GM15510 (cell line): ENCODE results near the gene SLC7A1.

Experiments used
- POLR2A ChIP-seq: IDR thresholded peaks from 3 replicates; pipeline ENCODE4 v1.6.1; 2011; ENCODE audit warnings: borderline replicate concordance; ENCODE audit not compliant: insufficient read length; ENCODE audit errors: extremely low read depth

SLC7A1 gene

DNA sequence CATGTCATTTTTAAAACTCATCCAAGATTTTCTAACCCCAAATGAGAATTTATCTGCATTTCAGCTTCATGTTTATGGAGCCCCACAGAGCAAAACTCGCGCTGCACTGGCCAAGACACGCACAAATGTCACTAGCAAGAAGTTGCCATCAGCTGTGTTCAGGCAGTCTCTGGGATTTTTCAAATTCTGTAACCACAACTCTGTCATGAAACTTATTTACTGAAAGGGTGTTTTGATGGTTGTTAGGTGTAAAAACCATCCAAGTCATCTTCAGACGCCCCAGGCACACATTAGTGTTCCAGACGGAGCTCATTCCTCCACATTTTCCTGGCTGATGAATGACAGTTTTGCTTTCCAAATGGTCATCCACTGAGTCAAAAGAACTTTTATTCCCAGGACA, 63.4 kb downstream of the SLC7A1 start:
- TF ChIP-seq POLR2A = no peak

DNA sequence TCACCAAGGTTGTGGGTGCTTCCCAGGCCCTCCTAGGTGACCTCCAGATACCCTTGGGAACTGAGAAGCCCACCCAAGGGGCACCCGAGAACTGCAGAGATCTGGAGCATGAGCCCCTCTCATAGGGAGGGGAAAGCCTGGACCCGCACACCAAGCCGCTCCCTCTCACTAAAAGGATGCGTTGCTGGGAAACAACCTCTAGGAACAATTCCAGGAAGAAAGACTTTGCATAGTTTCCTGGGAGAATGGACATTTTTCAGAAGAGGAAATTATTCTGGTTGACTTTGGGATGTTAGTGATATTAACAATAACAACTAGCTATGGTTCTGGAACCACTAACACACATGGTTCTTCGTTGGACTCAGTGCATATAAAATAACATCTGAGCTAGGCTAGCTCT, 64.6 kb downstream of the SLC7A1 start:
- no peak for TF ChIP-seq POLR2A

DNA sequence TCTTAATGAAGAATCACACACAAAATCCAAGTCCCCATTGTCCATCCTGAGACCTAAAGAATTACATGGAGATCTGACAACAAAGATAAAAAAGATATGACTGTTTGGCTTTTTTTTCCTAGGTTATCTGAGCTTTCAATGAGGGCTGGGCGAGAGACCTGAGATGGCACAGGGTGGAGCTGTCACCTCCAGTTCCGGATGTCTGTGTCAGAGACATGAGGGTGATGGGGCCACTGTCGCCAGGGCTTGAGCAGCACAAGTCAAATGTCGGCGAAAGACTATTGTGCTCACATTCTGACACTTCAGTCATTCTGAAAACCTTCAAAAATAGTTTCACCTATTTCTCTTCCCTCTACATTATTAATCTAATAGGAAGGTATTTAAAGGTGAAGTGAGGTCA, 65.7 kb downstream of the SLC7A1 start:
- TF ChIP-seq POLR2A = no peak

DNA sequence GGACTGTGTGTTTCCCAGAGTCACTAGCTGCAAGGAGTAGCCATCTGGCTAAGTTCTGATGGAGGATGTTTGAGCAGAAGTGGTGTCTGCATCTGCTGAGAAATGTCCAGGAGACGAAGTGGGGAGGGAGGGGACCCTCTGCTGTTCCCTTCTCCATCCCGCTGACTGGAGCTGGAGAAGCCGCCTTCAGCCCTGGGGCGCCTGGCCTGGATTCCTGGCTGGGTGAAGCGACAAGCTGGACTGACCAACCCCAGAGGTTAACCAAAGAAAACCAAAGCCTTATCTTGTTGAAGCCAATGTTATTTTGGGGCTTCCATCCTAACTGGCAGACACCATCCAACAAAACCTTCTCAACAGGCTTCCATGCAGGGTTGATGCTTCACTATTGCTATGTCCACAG, 67.6 kb downstream of the SLC7A1 start:
- TF ChIP-seq POLR2A = no peak

DNA sequence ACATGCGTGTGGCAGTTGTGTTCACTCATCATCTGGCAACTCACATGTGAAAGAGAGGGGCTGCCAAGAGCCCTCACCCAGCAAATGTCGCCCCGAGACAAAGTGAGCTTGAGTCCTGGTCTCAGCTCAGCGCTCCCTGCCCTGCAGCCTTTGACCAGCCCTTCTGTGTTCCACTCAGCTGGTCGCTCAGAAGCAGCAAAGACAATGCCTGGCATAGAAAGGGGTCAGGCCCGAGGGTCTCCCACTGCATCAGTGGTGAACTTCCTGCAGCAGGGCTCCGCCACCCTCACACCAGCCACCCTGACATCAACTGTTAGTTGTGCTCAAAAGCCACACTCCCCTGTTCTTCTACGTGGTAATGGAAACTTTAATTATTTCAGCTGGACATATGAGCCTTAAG, 68.0 kb downstream of the SLC7A1 start:
- no peak for TF ChIP-seq POLR2A

DNA sequence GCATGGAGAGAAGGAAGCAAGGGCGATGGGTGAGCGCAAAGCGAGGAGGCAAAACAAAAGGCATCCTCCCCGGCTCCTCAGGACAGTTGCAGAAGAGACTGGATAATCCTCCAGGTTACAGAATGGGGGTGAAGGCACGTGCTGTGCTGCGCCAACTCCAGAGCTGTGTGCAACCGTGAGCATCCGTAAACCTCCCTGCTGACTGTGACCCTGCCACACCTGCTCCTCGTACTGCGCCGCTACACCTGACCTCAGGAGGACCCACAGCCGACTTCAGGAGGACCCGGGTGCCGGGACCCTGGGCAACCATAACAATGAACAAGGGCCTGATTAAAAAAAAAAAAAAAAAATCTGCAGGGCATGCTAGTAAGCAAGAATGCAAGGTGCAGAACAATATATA, 68.7 kb downstream of the SLC7A1 start:
- TF ChIP-seq POLR2A = no peak

DNA sequence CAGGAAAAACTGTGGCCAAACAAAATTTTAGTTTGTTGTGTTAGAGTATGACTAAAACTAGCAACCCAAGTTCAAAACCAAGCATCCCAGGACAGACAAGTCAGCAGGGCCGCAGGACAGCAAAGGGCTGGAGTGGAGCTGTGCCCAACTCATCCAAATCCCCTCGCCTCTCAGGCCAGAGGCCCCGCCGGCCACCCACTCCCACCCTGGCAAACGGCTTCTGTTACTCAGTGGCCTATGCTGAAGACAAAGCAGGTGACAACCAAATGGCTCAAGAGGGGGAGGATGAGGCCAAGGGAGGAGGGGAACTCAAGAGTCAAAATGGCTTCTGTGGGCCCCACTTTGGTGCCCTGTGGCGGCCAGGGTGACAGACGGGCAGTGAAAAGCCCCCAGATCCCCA, 69.7 kb downstream of the SLC7A1 start:
- TF ChIP-seq POLR2A = no peak

DNA sequence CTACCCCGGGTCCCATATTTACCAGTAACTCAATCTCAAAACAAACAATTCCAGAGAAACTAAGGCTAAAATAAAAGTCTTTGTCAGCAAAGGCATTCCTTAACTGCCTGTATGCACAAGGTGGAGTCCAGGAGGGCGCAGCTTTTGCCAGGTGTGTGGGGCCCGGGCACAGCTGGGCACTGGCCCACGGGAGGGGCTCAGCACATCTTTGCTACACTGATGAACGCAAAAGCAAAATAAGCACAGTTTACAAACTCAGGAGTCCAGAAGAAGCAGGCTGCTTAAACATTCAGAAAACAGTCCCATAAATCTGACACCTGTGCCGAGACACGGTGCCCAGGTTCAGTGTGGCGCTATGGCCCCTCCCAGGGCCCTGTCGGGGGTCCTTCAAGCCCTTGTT, 70.8 kb downstream of the SLC7A1 start:
- TF ChIP-seq POLR2A = no peak

DNA sequence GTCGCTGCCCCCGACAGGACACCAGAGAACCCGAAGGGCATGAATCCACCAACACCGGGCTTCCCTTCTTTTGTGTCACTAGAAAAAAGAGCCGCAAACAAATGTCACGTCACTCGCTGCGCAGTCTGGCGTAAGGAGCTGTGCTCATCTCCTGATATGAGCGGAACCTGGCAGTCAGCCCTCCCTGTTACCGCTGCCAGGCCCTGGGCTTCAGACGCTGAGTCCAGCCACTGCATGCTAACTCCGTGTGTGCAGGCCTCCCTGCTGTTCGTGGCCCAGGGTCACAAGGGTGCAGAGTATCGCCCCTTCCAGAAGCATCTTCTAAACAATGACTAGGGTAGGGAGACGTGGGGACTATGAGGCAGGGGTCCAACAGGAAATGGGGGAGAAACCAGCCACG, 71.3 kb downstream of the SLC7A1 start:
- no peak for TF ChIP-seq POLR2A

DNA sequence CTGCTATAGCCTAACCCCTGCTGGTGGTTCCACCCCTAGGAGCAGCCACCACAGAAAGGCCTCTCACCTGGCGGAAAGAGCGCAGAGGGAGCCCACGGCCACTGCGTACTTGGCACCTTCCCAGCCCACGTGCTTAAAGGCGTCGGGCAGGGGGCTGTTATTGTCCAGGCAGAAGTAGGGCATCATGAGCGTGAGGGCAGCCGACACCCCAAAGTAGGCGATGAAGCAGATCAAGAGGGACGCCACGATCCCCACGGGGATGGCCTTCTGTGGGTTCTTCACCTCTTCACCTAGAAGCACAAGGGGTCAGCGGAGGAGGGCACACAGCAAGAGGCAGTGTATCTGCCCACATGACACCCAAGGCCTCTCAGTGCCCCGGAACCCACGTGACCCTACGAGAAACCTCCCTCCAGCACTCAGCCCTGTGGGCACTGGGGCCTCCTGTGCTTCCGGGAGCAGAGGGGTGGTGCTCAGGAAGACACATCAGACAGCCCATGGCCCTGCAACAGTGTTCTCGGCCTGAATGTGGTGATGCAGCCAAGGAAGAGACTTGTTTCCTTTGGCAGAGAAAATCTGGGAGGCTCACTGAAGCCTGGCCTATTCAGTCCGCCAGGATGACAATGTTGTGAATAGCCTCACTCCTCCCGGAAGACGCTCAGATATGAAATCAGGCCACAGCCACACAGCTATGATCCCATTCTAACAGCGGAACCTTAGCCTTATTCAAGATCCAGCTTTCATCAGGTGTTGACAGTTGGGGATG, 72.1 kb downstream of the SLC7A1 start:
- TF ChIP-seq POLR2A = no peak

DNA sequence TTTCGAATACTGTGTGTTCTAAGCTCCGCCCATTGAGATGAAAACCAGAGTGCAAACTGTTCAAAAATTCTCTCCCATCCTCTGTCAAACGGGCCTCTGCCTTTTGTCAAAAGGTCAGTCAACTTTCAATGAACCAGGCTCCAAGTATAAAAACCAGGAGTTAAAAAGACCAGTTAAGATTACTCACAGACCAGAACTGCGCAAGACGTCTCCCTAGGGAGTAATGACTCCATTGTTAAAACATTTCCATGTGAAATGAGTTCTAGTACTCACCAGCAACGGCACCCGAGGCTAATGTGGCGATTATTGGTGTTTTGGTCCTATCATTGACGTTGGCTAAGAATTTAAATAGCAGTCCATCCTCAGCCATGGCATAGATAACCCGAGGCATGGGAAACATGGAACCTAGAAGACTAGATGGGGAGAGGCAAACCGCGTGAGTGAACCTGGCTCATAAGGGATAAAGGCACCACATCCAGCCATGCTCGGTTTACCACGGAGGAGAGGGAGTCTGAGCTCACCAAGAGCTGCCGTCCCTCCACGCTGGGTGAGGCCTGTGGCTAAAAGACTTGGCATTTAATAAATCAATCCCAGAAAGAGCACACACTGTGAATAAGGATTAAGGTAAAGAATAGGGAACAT, 73.3 kb downstream of the SLC7A1 start:
- TF ChIP-seq POLR2A = no peak

DNA sequence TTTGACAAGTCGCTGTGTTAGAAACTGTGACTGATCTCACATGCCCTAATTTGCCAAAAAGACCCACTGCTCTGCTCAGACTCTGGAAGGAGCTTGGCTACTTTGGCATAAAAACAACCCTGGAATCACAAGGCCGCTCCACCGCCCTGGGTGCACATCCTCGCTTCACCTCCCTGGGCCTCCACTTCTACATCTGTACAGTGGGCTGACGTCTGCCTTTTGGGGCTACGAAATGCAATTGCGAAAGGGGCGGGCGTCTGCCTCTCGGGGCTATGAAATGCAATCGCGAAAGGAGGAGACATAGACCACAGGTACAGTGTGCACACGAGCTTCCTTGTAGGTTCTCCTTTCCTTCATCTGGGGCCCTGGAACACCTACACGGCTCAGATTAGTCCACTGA, 74.2 kb downstream of the SLC7A1 start:
- no peak for TF ChIP-seq POLR2A

DNA sequence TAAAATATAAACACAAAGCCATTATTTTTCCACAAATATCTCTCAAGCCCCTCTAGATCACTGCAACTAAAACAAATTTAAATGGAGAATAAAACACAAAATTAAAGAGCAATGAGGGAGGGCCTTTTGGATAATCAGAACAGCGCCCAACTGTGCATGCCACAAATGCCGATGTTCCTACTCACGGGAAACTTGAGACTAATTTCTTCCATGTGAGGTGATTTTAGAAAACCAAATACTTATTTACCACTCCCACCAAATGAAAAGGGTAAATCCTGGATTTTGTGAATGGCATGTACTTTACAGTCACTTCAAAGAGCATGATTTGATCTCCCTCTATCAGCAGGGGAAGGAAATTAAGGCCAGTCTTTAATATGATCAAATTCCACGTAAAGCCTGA, 74.8 kb downstream of the SLC7A1 start:
- TF ChIP-seq POLR2A = no peak

DNA sequence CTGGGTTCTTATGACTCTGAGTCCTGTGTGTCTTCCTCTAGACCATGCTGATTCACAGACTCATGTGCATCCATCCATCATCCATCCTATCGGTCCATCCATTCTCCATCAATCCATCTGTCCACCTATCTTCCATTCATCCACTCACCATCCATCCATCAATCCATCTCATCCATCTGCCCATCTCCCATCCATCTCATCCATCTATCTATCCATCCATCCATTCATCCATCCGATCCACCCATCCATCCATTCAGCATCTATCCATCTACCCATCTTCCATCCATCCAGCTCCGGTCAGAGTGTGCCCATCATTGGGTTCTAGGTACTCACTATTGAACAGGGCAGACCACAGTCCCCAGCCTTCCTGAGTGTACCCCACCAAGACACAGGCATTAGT, 75.6 kb downstream of the SLC7A1 start:
- TF ChIP-seq POLR2A = no peak

DNA sequence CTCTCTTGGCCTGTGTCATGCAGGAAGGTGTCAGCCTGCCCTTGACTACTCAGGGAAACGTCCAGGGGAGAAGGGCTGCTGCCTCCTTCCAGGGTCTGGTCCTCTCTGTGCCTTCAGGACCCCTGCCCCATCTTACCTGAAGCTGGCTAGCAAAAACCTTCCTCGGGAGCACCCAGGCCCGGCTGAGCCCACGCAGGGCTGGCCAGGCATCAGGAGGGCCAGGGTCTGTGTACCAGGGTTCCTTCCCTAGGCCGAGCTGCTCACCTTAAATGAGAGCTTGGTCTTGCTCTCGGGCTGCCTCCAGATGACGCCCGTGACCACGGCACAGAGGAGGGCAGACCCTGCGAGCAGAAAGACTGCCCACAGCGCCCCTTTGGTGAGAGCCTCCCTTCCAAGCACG, 78.6 kb downstream of the SLC7A1 start:
- TF ChIP-seq POLR2A = no peak

DNA sequence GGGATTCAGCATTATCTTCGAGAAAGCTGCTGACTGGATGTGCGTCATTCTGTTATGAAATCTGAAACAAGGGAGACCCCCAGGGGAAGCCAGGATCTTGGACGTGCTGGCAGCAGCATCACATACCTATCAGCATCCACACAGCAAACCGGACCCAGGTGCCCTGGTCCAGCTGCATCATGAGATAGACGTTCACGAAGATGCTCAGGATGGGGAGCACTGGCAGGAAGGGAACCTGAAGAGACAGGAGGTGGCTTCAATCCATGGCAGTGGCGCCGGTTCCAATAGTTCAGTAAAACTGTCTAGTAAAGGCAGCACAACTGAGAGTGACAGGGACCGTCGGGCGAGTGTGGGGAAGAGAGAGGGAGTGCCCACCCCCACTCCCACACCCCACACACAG, 79.5 kb downstream of the SLC7A1 start:
- no peak for TF ChIP-seq POLR2A
